Measurements from ENCODE around the gene PDE10A.

PDE10A gene

DNA sequence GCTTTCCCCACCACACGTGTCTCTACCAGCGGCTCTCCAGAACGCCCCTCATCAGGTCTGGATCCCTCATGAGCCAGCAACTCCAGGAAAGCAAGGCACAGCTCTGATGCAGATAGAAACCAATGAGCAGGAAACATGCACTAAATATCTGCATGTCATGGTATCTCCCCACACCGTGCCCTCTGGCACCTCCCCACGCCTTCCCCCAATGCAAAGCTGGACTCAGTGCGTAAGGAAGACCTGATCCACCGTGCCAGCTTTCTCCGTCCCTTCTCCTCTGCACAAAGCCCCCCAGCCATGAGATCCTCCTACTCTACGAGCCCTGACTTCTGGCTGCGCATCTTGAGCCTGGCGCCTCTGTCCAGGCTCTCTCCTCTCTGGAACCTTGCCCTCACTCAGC lies 9.4 kb downstream of the PDE10A start:
- DNase-seq: no peak

DNA sequence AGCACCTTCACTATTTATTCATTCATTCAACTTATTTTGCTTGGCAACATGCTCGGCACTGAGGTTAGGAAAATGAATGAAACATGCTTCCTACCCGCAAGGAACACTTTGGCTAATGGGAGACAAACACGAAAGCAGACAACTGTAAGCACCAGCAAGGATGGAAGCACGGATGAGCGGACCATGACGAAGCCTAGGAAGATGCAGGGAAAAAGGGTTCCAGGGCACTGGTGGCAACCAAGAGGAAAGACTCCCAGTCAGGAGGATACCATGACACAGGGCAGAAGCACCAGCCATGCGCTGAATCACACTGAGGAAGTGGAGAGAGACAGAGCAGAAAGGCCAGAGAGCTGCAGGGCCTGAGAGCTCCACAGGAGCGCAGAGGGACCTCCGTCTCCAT lies 9.8 kb downstream of the PDE10A start:
- DNase-seq: no peak

DNA sequence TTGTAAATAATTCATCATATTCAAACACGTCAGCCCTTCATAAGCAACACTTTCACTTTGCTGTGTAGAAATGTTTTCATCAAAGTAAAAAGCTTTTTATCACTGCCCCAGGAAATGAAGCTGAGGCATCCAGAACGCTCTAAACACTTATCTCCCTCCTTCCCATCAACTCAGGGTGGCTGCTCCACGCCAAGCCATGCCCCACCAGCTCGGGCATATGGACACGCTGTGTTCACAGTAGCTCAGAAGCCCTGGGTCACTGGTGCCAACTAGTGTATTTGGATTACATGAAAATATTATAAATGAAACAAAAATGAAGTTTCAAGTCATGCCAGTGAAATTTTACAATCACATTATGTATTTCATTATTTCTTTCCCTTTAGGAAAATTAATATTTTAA lies 10.3 kb downstream of the PDE10A start:
- no peak for DNase-seq

- no peak for DNase-seq
Measured at GRCh38 chr6:165649166-165650137, 13.6 kb downstream of the PDE10A start.

DNA sequence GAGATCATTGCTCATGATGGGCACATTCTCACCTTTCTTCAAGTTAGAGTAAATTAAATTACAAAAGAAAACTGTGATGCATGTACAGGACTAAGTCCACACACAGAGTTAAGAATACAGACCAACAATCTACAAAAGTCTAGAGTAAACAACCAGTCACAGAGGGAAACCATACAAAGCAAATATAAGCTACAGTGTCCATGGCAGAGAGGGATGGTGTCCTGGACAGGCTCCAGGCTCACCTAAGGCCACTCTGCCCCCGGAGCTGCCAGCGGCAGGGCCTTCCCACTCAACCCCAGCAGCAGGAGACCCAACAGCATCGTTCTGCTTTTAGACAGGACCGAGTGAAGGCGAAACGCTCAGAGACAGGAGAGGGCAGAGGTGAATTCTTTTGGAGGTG lies 16.0 kb downstream of the PDE10A start:
- no peak for DNase-seq

DNA sequence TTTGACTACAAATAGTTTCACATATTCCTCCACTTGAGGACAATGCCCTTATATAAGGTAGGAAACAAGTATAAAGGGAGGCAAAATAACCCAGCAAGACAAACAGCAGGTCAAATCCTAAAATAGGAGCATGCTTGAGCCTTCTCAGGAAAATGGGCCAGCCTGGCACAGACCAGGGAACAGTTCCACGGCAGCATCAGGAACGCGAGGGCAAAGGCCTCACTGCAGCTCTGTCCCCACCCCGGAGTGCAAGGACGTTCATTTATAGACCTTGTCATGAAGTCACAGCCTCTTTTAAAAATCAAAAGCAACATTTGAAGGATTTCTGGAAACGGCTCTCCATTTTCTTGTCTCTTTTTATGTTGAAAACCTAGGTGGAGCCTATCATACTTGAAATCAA lies 17.1 kb downstream of the PDE10A start:
- DNase-seq: no peak

GRCh38 chr6:165644586-165645266 lies 18.3 kb downstream of the PDE10A start:
- no peak for DNase-seq

GRCh38 chr6:165643015-165643414 lies 20.0 kb downstream of the PDE10A start:
- no peak for DNase-seq

DNA sequence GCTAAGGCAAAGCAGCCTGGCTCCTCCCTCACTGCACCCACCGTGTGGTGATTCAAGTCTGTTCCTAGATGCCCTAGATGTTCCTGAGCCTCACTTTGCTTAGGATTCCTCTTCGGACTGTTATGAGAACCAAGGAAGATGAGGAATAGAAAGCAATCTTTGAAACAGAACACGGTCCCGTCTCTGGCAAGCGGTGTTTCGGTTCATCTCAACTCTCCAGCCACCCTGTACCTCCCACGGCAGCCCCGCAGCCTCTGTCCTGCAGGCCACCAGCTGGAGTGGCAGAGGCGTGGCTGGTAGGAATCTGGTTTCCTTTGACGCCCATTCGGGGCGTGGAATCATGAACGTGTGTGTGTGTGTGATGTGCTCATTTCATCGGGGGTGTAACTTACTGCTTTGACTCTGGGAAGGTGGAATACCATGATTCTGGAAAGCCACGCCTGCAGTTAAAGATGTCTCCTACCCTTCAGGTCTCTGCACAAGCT lies 21.3 kb downstream of the PDE10A start:
- no peak for DNase-seq

DNA sequence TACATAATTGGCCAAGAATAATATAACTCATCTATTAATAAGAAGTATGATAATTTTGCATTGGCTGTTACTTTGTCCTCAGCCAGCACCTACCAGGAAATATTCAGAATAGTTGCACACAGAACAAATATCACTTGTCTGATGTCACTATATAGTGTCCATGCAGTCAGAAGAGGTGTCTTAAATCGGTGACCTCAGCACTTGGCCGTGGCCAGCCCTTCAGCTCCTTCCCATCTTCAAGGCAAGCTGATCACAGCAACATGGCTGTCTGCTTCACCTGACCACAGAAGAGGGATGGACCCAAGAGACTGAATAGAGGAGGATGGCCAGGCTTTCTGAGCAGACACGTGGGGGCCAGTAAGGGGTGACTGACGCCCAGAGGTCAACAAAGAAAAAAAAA lies 22.2 kb downstream of the PDE10A start:
- DNase-seq: no peak

- no peak for DNase-seq
Measured at GRCh38 chr6:165638530-165638929, 24.5 kb downstream of the PDE10A start.

GRCh38 chr6:165637586-165637985 lies 25.5 kb downstream of the PDE10A start:
- DNase-seq: no peak

- no peak for DNase-seq
Measured at GRCh38 chr6:165636402-165637048, 26.5 kb downstream of the PDE10A start.

DNA sequence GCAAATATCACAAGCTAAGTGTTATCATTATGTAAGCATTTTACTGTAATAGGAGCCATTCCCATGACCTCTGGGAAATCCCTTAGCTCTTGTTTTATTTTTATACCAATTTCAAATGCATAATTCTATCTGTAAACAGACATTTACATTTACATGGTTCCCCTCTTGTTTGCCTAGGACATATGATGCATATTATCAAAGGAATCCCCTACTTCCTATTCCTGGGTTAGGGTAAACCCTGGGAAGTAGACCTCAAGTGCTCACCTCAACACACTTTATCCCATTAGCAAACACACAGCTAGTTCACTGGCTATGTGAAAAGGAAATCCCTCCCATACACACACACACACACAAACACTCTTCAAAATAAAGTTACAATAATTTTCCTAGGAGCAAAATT lies 27.1 kb downstream of the PDE10A start:
- DNase-seq: no peak

GRCh38 chr6:165634101-165634880 lies 28.8 kb downstream of the PDE10A start:
- DNase-seq: no peak

GRCh38 chr6:165632194-165632593 lies 30.8 kb downstream of the PDE10A start:
- DNase-seq: no peak

- DNase-seq: no peak
Measured at GRCh38 chr6:165630544-165630953, 32.5 kb downstream of the PDE10A start.

GRCh38 chr6:165628955-165629354 lies 34.1 kb downstream of the PDE10A start:
- no peak for DNase-seq

DNA sequence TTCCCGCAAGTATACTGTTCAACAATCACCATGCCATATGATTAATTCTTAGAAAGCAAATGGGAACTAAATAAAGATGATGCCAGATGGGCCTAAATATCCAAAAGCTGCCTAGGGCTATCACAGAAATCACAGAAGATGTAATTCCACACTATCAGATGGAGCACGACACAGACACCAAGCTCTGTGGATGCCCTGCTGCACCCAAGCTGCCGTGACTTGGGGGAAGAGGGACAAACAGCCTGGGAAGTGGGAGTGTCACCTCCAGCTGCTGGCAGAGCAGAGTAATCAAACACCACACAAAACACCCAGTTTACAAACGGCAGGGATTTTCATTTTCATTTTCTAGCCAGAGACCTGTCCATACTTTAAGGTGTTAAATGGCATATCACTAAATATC lies 35.7 kb downstream of the PDE10A start:
- no peak for DNase-seq

DNA sequence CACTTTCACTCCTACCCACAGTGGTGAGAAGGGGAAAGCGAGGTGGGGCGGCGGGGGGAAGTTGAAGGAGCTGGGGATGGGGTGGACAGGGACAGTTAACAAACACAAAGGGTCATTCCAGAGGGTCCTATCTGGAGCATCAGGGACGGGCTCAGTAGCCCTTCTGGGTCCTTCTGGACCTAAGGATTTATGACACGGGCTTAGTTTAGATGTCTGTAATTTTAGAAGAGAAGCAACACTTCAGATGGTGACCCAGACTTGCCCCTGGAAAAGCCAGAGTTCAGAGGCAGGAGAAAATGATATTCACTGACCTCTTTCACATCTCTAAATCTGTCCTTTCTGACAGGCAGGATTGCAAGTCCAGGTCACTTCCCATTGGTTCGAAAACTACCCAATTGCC lies 36.3 kb downstream of the PDE10A start:
- no peak for DNase-seq

- DNase-seq: no peak
Measured at GRCh38 chr6:165624871-165625639, 38.0 kb downstream of the PDE10A start.

- no peak for DNase-seq
Measured at GRCh38 chr6:165621940-165622339, 41.1 kb downstream of the PDE10A start.
